HepG2 (cell line): Measurements from ENCODE around the gene RER1.

ENCODE experiments used
- CENPT ChIP-seq: sonication (generic); formaldehyde crosslinking; IDR thresholded peaks from 2 replicates; pipeline ENCODE4 v1.8.0; 2022; ENCODE audit warnings: low read depth, mild to moderate bottlenecking, moderate library complexity, missing genetic modification reagents
- CHD2 ChIP-seq: IDR thresholded peaks from 2 replicates; pipeline ENCODE4 v1.6.1; 2011; ENCODE audit warnings: low read depth, low read length, improper control_type of control experiment
- CREB1 ChIP-seq, 2 experiments: fragments of 450-650 bp in 1 of 2; IDR thresholded peaks; 2 replicates each; pipeline ENCODE4 v1.6.1; 2016 to 2017; ENCODE audit warnings: control low read depth in 1 of 2, mild to moderate bottlenecking in 1 of 2, missing compliant biosample characterization in 1 of 2, missing genetic modification characterization in 1 of 2
- CTCF ChIP-seq: sonication (generic); formaldehyde crosslinking; IDR thresholded peaks from 2 replicates; pipeline ENCODE4 v1.5.0; 2020; ENCODE audit warnings: mild to moderate bottlenecking, missing genetic modification reagents, moderate library complexity
- DZIP1 ChIP-seq: sonication (generic); formaldehyde crosslinking; IDR thresholded peaks from 2 replicates; pipeline ENCODE4 v1.5.0; 2020; ENCODE audit warnings: mild to moderate bottlenecking, missing genetic modification reagents
- MZF1 ChIP-seq: sonication (generic); formaldehyde crosslinking; IDR thresholded peaks from 2 replicates; pipeline ENCODE4 v1.8.1; 2023; ENCODE audit warnings: mild to moderate bottlenecking, missing genetic modification reagents, borderline replicate concordance
- NFYB ChIP-seq: sonication (generic); formaldehyde crosslinking; IDR thresholded peaks from 2 replicates; pipeline ENCODE4 v1.4.0; 2020; ENCODE audit warnings: missing genetic modification reagents
- ZNF24 ChIP-seq: fragments of 450-650 bp; IDR thresholded peaks from 2 replicates; pipeline ENCODE4 v1.6.1; 2017; ENCODE audit warnings: antibody characterized with exemption, mild to moderate bottlenecking
- ZNF274 ChIP-seq: sonication (generic); formaldehyde crosslinking; IDR thresholded peaks from 2 replicates; pipeline ENCODE4 v1.5.1; 2020; ENCODE audit warnings: mild to moderate bottlenecking, missing genetic modification reagents
- ZNF747 ChIP-seq: sonication (generic); formaldehyde crosslinking; IDR thresholded peaks from 2 replicates; pipeline ENCODE4 v1.8.1; 2023; ENCODE audit warnings: missing genetic modification reagents, mild to moderate bottlenecking, borderline replicate concordance
- TF ChIP-seq, protein P1 (sequence below): sonication (generic); formaldehyde crosslinking; IDR thresholded peaks from 2 replicates; pipeline ENCODE4 v1.9.0; 2022; ENCODE audit warnings: missing genetic modification reagents, mild to moderate bottlenecking, borderline replicate concordance

DNA sequence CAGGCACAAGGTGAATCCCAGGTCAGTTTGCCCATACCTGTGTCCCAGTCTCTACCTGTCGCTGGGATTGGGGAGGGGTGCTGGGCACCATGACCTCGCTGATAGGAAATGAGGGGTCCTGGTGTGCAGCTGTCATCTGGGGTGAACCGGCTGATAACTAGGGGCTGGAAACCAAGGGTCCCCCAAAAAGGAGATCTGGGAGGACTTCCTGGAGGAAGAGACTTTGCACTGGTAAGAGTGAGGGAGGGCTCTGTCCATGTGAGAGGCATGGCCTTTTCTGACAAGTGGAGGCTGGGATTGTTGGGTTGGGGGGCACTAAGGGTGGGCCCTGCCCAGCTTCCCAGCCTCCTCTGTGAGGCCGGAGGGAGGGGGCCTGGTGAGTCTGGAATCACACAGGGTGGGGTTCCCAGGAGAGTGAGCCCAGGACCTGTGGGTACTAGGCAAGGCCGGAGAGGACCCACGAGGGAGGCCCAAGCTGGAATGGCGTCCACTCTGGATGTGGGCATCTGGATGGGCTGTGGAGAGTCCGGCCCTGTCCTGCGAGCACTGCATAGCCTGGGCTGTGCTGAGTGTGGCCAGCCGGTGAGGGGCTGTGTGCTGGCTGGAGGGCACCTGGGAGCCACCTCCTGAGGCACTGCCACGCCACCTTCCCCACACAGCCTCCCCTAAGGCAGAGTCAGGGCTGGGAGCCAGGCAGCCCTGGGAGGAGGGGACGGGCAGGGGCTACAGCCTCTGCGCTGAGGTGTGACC lies 25.6 kb downstream of the RER1 start:
- TF ChIP-seq DZIP1 (no peak), NFYB (CRISPR knock-in tag) (no peak), ZNF747 (no peak), ZNF24 (no peak), CTCF (CRISPR knock-in tag) (no peak), CHD2 (no peak), CREB1 (IDR thresholded peaks at IDR 0.05) (no peak), CREB1 (CRISPR knock-in tag; IDR thresholded peaks at IDR 0.05) (no peak), ZNF274 (CRISPR knock-in tag) (no peak), MZF1 (CRISPR knock-in tag) (no peak), CENPT (CRISPR knock-in tag) (no peak)
- TF ChIP-seq, protein P1, sequence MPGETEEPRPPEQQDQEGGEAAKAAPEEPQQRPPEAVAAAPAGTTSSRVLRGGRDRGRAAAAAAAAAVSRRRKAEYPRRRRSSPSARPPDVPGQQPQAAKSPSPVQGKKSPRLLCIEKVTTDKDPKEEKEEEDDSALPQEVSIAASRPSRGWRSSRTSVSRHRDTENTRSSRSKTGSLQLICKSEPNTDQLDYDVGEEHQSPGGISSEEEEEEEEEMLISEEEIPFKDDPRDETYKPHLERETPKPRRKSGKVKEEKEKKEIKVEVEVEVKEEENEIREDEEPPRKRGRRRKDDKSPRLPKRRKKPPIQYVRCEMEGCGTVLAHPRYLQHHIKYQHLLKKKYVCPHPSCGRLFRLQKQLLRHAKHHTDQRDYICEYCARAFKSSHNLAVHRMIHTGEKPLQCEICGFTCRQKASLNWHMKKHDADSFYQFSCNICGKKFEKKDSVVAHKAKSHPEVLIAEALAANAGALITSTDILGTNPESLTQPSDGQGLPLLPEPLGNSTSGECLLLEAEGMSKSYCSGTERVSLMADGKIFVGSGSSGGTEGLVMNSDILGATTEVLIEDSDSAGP, result no peak
